GM18502 (cell line): ENCODE measurements around the gene KIF26B.

Experiments used
- ATAC-seq: cut with Tn5 transposase; IDR thresholded peaks from one replicate; pipeline ENCODE4 v1.9.1; 2021; ENCODE audit warnings: mild to moderate bottlenecking; ENCODE audit not compliant: unreplicated experiment, poor library complexity

The KIF26B gene

GRCh38 chr1:245234217-245235081 is 79.7 kb downstream of the KIF26B start:
- no peak for ATAC-seq

- no peak for ATAC-seq
These were observed 80.4 kb downstream of the KIF26B start for GRCh38 chr1:245235156-245235555.

- no peak for ATAC-seq
These were observed 85.9 kb downstream of the KIF26B start for GRCh38 chr1:245240648-245241165.

- ATAC-seq: no peak
These were observed 86.8 kb downstream of the KIF26B start for GRCh38 chr1:245241526-245242130.

- no peak for ATAC-seq
These were observed 88.2 kb downstream of the KIF26B start for GRCh38 chr1:245242989-245243388.

- ATAC-seq: no peak
These were observed 90.4 kb downstream of the KIF26B start for GRCh38 chr1:245245021-245245667.

GRCh38 chr1:245246433-245246832 is 91.6 kb downstream of the KIF26B start:
- ATAC-seq: no peak

GRCh38 chr1:245247356-245247755 is 92.6 kb downstream of the KIF26B start:
- ATAC-seq: no peak

- no peak for ATAC-seq
These were observed 93.0 kb downstream of the KIF26B start for GRCh38 chr1:245247801-245248200.

- no peak for ATAC-seq
These were observed 93.5 kb downstream of the KIF26B start for GRCh38 chr1:245248231-245248731.

GRCh38 chr1:245255783-245256182 is 101.0 kb downstream of the KIF26B start:
- no peak for ATAC-seq

GRCh38 chr1:245256528-245256927 is 101.7 kb downstream of the KIF26B start:
- no peak for ATAC-seq

- ATAC-seq: no peak
These were observed 103.6 kb downstream of the KIF26B start for GRCh38 chr1:245258271-245258920.

GRCh38 chr1:245260110-245260882 is 105.5 kb downstream of the KIF26B start:
- ATAC-seq: no peak

GRCh38 chr1:245260883-245261282 is 106.1 kb downstream of the KIF26B start:
- no peak for ATAC-seq

GRCh38 chr1:245261786-245262185 is 107.0 kb downstream of the KIF26B start:
- ATAC-seq: no peak

- ATAC-seq: no peak
These were observed 108.8 kb downstream of the KIF26B start for GRCh38 chr1:245263529-245264095.

- no peak for ATAC-seq
These were observed 109.4 kb downstream of the KIF26B start for GRCh38 chr1:245264226-245264625.

- no peak for ATAC-seq
These were observed 111.3 kb downstream of the KIF26B start for GRCh38 chr1:245266105-245266504.
